Measurements from ENCODE around the gene BTBD2. TPM values are rescaled to one million over a fixed set of nuclear protein-coding genes. Genes with fewer than 3 reads are reported as not detected.
A peak's percentile ranks its signal among the peaks of the same experiment; 100 is the strongest.

BTBD2 gene
- total and polyA plus RNA-seq, 10 of the 15 experiments (the other 5 are each of a cell fraction or from before 2014, with no cell fraction given), result 0.13 to 66.2 (median 10.4) TPM

DNA sequence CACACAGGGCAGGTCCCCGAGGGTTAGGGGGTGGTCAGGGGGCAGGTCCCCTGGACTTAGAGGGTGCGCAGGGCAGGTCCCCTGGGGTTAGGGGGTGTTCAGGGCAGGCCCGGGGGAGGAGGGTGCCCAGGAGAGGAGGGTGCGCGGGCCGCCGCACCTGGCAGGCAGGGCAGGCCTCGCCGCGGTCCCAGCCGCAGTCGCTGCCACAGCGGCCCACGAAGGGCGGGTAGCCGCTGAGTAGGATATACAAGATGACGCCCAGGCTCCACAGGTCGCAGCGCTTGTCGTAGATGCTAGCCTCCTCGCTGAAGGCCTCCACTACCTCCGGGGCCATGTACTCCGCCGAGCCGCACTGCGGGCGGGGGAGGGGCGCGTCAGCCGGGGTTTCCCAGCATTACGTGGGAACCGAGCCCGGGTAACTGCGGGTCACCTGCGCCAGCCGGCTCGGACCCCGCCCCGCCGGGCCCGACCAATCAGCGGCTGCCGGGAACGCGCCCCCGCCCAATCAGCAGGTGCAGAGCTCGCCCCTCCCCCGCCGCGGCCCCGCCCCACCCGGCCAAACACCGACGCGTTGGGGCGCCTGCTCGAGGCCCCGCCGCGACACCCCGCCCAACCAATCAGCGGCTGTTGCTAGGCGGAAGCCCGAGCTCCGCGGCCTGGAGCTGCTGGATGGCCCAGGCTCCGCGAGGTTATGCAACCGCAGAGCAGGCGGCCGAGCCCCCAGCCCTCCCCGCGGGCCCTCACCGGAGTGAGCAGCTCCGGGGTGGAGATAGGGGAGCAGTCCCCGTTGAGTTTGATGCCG, 26.4 kb upstream of the BTBD2 start (continued):
- TF ChIP-seq ZNF687 (IDR thresholded peaks at IDR 0.05) (peak; percentile 54), TBL1XR1 (IDR thresholded peaks at IDR 0.05; ENCODE audit: low read depth, low read length) (peak; percentile 35; the same call in 1 of the 2 replicates), USF1 (IDR thresholded peaks at IDR 0.05; ENCODE audit: borderline replicate concordance, extremely low read length, insufficient read depth, low read depth, low read length) (peak; percentile 27), TCF3 (IDR thresholded peaks at IDR 0.05; ENCODE audit: borderline replicate concordance, insufficient read depth, low read depth, low read length) (peak; percentile 55; the same call in 1 of the 2 replicates), IKZF1 (conservative IDR thresholded peaks at IDR 0.05) (peak; percentile 70; the same call in 1 of the 2 replicates), CHD2 (IDR thresholded peaks at IDR 0.05; ENCODE audit: borderline replicate concordance, low read depth, low read length) (peak; percentile 87), NFYB (IDR thresholded peaks at IDR 0.05; ENCODE audit: insufficient read depth, low read depth, low read length) (peak; percentile 97), BACH1 (IDR thresholded peaks at IDR 0.05; ENCODE audit: borderline replicate concordance) (peak; percentile 73; the same call in 1 of the 2 replicates)
